ENCODE data around the gene PRDX1.
"Not testable (repeated sequence)": the region's sequence is repeated elsewhere in the genome, so short reads cannot be mapped to it uniquely, and the experiment has no call there.

GRCh38 chr1:45467353-45467752, 54.3 kb downstream of the PRDX1 start:
- TF ChIP-seq CTCF (conservative IDR thresholded peaks at IDR 0.05; ENCODE audit: low read depth, low read length); EZH2phosphoT487 (IDR thresholded peaks at IDR 0.05; ENCODE audit: borderline replicate concordance, low read length): not testable (repeated sequence)
